A549 (cell line): ENCODE measurements around the gene CHIC2. TPM values are rescaled to one million over a fixed set of nuclear protein-coding genes. Genes with fewer than 3 reads are reported as not detected.

Experiments used
- ATAC-seq, 2 experiments: fragments of 200-7000 bp in 1 of 2; fragments of >200 bp in 1 of 2; cut with Nextera tagmentation in 1 of 2; cut with Tn5 transposase in 1 of 2; 3 replicates each; pipeline versions ENCODE4 v1.8.0 to v1.9.1; 2018 to 2020; ENCODE audit warnings: mild to moderate bottlenecking in 1 of 2, moderate library complexity in 1 of 2
- CTCF ChIA-PET: fragments of 300-600 bp; sonication (Branson Sonifier 250); formaldehyde crosslinking; extraction: SDS; loops from one replicate; lab custom pipeline; 2021; ENCODE audit warnings: antibody characterized with exemption, inconsistent platforms; lab: Yijun Ruan, JAX
- POLR2A ChIA-PET: fragments of 350-600 bp; formaldehyde crosslinking; extraction: SDS; loops from one replicate; lab custom pipeline; 2021; ENCODE audit warnings: antibody characterized with exemption, inconsistent platforms; lab: Yijun Ruan, JAX
- DNase-seq, 2 experiments: peaks; one replicate each; pipeline versions ENCODE4 v3.0.0 to v3.0.0-alpha.2; 2011 to 2016; ENCODE audit warnings: low read depth in 1 of 2, low spot score in 1 of 2
- FAIRE-seq: peaks from 2 replicates; lab custom pipeline; 2011; peaks lifted over from hg19 to GRCh38; lab: Jason Lieb, UNC
- H3K27ac ChIP-seq, 2 experiments: fragments of >200 bp; sonication (Bioruptor Twin); formaldehyde crosslinking; 3 replicates each; pipeline ENCODE4 v1.5.1; 2016 to 2017
- H3K4me1 ChIP-seq: fragments of >200 bp; sonication (Bioruptor Twin); formaldehyde crosslinking; 3 replicates; pipeline ENCODE4 v1.6.1; 2016
- H3K4me2 ChIP-seq: fragments of >200 bp; sonication (Bioruptor Twin); formaldehyde crosslinking; 3 replicates; pipeline ENCODE4 v1.6.1; 2016
- H3K4me3 ChIP-seq: fragments of >200 bp; sonication (Bioruptor Twin); formaldehyde crosslinking; 3 replicates; pipeline ENCODE4 v1.5.1; 2016
- H3K9me3 ChIP-seq: fragments of >200 bp; sonication (Bioruptor Twin); formaldehyde crosslinking; 3 replicates; pipeline ENCODE4 v1.6.1; 2016
- BHLHE40 ChIP-seq: IDR thresholded peaks from 2 replicates; pipeline ENCODE4 v1.6.1; 2012; ENCODE audit warnings: low read depth, low read length, inconsistent platforms
- CHD2 ChIP-seq: fragments of 150-350 bp; IDR thresholded peaks from 2 replicates; pipeline ENCODE4 v1.6.1; 2014; ENCODE audit warnings: low read length; ENCODE audit not compliant: partially characterized antibody
- CTCF ChIP-seq: fragments of >200 bp; sonication (Bioruptor Twin); formaldehyde crosslinking; IDR thresholded peaks from 3 replicates; pipeline ENCODE4 v1.5.1; 2016
- EHF ChIP-seq: fragments of 250-450 bp; sonication (Bioruptor Pico); IDR thresholded peaks from 2 replicates; pipeline ENCODE4 v1.5.0; 2020; ENCODE audit warnings: mild to moderate bottlenecking
- EP300 ChIP-seq, 2 experiments: fragments of >200 bp; sonication (Bioruptor Twin); formaldehyde crosslinking; IDR thresholded peaks; 2 replicates in 1 of 2; 3 replicates in 1 of 2; pipeline ENCODE4 v1.6.1; 2016 to 2017
- FOSB ChIP-seq: fragments of 250-450 bp; sonication (Bioruptor Pico); IDR thresholded peaks from 2 replicates; pipeline ENCODE4 v1.5.0; 2020; ENCODE audit warnings: mild to moderate bottlenecking, moderate library complexity
- FOSL2 ChIP-seq, 2 experiments: fragments of 450-650 bp in 1 of 2; fragments of >200 bp in 1 of 2; sonication (Bioruptor Twin) in 1 of 2; formaldehyde crosslinking; IDR thresholded peaks; 2 replicates each; pipeline versions ENCODE4 v1.5.0 to v1.6.1; 2016 to 2020; ENCODE audit warnings: mild to moderate bottlenecking in 1 of 2, moderate library complexity in 1 of 2
- FOXS1 ChIP-seq: fragments of 250-450 bp; sonication (Bioruptor Pico); IDR thresholded peaks from 2 replicates; pipeline ENCODE4 v1.5.0; 2020; ENCODE audit warnings: mild to moderate bottlenecking, moderate library complexity
- GATA3 ChIP-seq: IDR thresholded peaks from 2 replicates; pipeline ENCODE4 v1.6.1; 2012; ENCODE audit warnings: borderline replicate concordance
- HOXB13 ChIP-seq: fragments of 250-450 bp; sonication (Bioruptor Pico); IDR thresholded peaks from 2 replicates; pipeline ENCODE4 v1.5.0; 2020; ENCODE audit warnings: low read depth, mild to moderate bottlenecking, moderate library complexity
- HOXB5 ChIP-seq: fragments of 250-450 bp; sonication (Bioruptor Pico); IDR thresholded peaks from 2 replicates; pipeline ENCODE4 v1.5.0; 2020; ENCODE audit warnings: mild to moderate bottlenecking, moderate library complexity
- KDM1A ChIP-seq: fragments of 200-600 bp; sonication (generic); IDR thresholded peaks from 2 replicates; pipeline ENCODE4 v1.6.1; 2016; ENCODE audit warnings: low read depth, mild to moderate bottlenecking
- MAFK ChIP-seq: fragments of 450-650 bp; IDR thresholded peaks from 2 replicates; pipeline ENCODE4 v1.6.1; 2014; ENCODE audit not compliant: partially characterized antibody
- NFE2L2 ChIP-seq: fragments of 150-350 bp; conservative IDR thresholded peaks from 2 replicates; pipeline ENCODE4 v1.6.1; 2014; ENCODE audit warnings: low read length
- NPAS2 ChIP-seq: fragments of 250-450 bp; sonication (Bioruptor Pico); IDR thresholded peaks from 2 replicates; pipeline ENCODE4 v1.8.0; 2022; ENCODE audit warnings: mild to moderate bottlenecking, moderate library complexity, borderline replicate concordance
- RAD21 ChIP-seq, 2 experiments: fragments of >200 bp in 1 of 2; sonication (Bioruptor Twin) in 1 of 2; formaldehyde crosslinking in 1 of 2; IDR thresholded peaks in 1 of 2; conservative IDR thresholded peaks in 1 of 2; 2 replicates in 1 of 2; 3 replicates in 1 of 2; pipeline ENCODE4 v1.6.1; 2012 to 2018; ENCODE audit warnings: inconsistent platforms in 1 of 2
- RCOR1 ChIP-seq: fragments of 150-350 bp; IDR thresholded peaks from 2 replicates; pipeline ENCODE4 v1.6.1; 2014; ENCODE audit warnings: antibody characterized with exemption, low read length, low read depth
- RNF2 ChIP-seq: fragments of 200-600 bp; sonication (generic); IDR thresholded peaks from 2 replicates; pipeline ENCODE4 v1.6.1; 2016; ENCODE audit warnings: low read depth, mild to moderate bottlenecking, antibody characterized with exemption, moderate library complexity, borderline replicate concordance
- SREBF2 ChIP-seq: fragments of 450-650 bp; IDR thresholded peaks from 2 replicates; pipeline ENCODE4 v1.6.1; 2014; ENCODE audit warnings: mild to moderate bottlenecking, moderate library complexity
- TFCP2L1 ChIP-seq: fragments of 250-450 bp; sonication (Bioruptor Pico); IDR thresholded peaks from 2 replicates; pipeline ENCODE4 v1.5.0; 2021; ENCODE audit warnings: mild to moderate bottlenecking
- ZC3H11A ChIP-seq: fragments of 450-650 bp; IDR thresholded peaks from 2 replicates; pipeline ENCODE4 v1.6.1; 2014; ENCODE audit warnings: antibody characterized with exemption, mild to moderate bottlenecking
- ZFP36 ChIP-seq: fragments of 450-650 bp; IDR thresholded peaks from 2 replicates; pipeline ENCODE4 v1.6.1; 2014; ENCODE audit warnings: borderline replicate concordance; ENCODE audit not compliant: partially characterized antibody
- ZSCAN20 ChIP-seq: fragments of 250-450 bp; sonication (Bioruptor Pico); IDR thresholded peaks from 2 replicates; pipeline ENCODE4 v1.8.0; 2022; ENCODE audit warnings: mild to moderate bottlenecking, moderate library complexity
- WGBS: methylation state at CpG from one replicate; pipeline ENCODE4 v1.1.6; 2017; ENCODE audit errors: missing lambda C conversion rate; 5-methylcytosine and 5-hydroxymethylcytosine counted together
- polyA plus RNA-seq, 4 experiments: library from polyadenylated mRNA; depleted of rRNA in 3 of 4; stranded (reverse); fragments of >200 nt; fragmentation: RNase III in 1 of 4; extraction: RNeasy Plus Mini Kit Qiagen cat#74134 plus additional on column Dnase treatment in 1 of 4; gene quantifications; 2 replicates in 3 of 4; 3 replicates in 1 of 4; pipeline ENCODE4 v1.2.3, GENCODE V29; 2011 to 2017
- TF ChIP-seq, protein P1 (sequence below): fragments of >200 bp; sonication (Bioruptor Twin); formaldehyde crosslinking; IDR thresholded peaks from 3 replicates; pipeline ENCODE4 v1.6.1; 2016
- TF ChIP-seq, protein P2 (sequence below): fragments of >200 bp; sonication (Bioruptor Twin); formaldehyde crosslinking; IDR thresholded peaks from 2 replicates; pipeline ENCODE4 v1.6.1; 2016
- TF ChIP-seq, protein P3 (sequence below): IDR thresholded peaks from 2 replicates; pipeline ENCODE4 v1.6.1; 2012
- TF ChIP-seq, protein P4 (sequence below): fragments of 250-450 bp; sonication (Bioruptor Pico); IDR thresholded peaks from 2 replicates; pipeline ENCODE4 v1.5.0; 2021; ENCODE audit warnings: mild to moderate bottlenecking, moderate library complexity, borderline replicate concordance
- TF ChIP-seq, protein P5 (sequence below): fragments of 450-650 bp; IDR thresholded peaks from 2 replicates; pipeline ENCODE4 v1.6.1; 2014; ENCODE audit warnings: antibody characterized with exemption

The CHIC2 gene
- polyA plus RNA-seq, 2 of the 4 experiments (the other 2 are of a cell fraction), result 5.9 to 10.1 TPM

DNA sequence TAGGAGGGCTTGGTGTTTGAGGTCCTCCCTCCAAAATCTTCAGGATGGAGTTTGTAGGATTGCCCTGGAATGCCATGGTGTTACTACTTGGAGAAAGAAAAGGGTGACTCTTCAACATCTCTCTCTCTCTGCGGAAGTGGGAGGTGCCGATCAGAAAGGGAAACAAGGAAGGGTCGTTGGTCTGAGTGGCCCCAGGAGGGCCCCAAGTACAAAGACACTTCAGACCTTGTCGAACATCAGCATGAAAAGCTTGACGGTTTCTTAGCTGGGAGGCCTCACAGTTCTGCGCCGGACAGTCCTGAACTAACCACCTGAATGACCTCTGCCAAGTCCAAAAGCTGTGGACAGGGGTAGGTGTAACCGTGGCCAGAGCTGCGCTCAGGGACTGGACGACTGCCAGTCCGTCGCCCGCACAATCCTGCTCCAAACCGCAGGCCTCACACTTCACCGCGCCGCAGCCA lies 34.9 kb upstream of the CHIC2 start:
- ChIA-PET POLR2A (no interaction called here), CTCF (interaction anchor here (2.0 kb wide), 1 partner anchor 169 kb away, joined by 7 read pairs; no protein-coding TSS in a partner anchor)
- 56% methylated on average over 17 of the region's 17 CpGs for WGBS
- peak overlapping the region; percentile 88 for H3K4me2 ChIP-seq
- H3K9me3 ChIP-seq, result no peaks in the 10 kb centered on the region
- FAIRE-seq, result no peak
- H3K4me1 ChIP-seq, result peaks cover 3% of the 10 kb centered on the region; the same call in 1 of the 3 replicates
- TF ChIP-seq BHLHE40, result no peak
- TF ChIP-seq MAFK, result no peak
- no peak for TF ChIP-seq CHD2
- no peak for TF ChIP-seq RAD21 (conservative IDR thresholded peaks at IDR 0.05 in 1 of 2, IDR thresholded peaks at IDR 0.05 in 1 of 2)
- no peak for TF ChIP-seq FOSB (CRISPR knock-in tag)
- TF ChIP-seq KDM1A, result no peak
- no peak for TF ChIP-seq SREBF2
- no peak for TF ChIP-seq RNF2
- TF ChIP-seq, protein P1, sequence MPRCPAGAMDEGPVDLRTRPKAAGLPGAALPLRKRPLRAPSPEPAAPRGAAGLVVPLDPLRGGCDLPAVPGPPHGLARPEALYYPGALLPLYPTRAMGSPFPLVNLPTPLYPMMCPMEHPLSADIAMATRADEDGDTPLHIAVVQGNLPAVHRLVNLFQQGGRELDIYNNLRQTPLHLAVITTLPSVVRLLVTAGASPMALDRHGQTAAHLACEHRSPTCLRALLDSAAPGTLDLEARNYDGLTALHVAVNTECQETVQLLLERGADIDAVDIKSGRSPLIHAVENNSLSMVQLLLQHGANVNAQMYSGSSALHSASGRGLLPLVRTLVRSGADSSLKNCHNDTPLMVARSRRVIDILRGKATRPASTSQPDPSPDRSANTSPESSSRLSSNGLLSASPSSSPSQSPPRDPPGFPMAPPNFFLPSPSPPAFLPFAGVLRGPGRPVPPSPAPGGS, result no peak
- TF ChIP-seq EP300 (IDR thresholded peaks at IDR 0.05), result no peak
- TF ChIP-seq, protein P2, sequence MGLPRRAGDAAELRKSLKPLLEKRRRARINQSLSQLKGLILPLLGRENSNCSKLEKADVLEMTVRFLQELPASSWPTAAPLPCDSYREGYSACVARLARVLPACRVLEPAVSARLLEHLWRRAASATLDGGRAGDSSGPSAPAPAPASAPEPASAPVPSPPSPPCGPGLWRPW, result no peak
- TF ChIP-seq ZSCAN20 (CRISPR knock-in tag), result no peak
- TF ChIP-seq, protein P3, sequence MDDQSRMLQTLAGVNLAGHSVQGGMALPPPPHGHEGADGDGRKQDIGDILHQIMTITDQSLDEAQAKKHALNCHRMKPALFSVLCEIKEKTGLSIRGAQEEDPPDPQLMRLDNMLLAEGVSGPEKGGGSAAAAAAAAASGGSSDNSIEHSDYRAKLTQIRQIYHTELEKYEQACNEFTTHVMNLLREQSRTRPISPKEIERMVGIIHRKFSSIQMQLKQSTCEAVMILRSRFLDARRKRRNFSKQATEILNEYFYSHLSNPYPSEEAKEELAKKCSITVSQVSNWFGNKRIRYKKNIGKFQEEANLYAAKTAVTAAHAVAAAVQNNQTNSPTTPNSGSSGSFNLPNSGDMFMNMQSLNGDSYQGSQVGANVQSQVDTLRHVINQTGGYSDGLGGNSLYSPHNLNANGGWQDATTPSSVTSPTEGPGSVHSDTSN, result no peak
- TF ChIP-seq, protein P4, sequence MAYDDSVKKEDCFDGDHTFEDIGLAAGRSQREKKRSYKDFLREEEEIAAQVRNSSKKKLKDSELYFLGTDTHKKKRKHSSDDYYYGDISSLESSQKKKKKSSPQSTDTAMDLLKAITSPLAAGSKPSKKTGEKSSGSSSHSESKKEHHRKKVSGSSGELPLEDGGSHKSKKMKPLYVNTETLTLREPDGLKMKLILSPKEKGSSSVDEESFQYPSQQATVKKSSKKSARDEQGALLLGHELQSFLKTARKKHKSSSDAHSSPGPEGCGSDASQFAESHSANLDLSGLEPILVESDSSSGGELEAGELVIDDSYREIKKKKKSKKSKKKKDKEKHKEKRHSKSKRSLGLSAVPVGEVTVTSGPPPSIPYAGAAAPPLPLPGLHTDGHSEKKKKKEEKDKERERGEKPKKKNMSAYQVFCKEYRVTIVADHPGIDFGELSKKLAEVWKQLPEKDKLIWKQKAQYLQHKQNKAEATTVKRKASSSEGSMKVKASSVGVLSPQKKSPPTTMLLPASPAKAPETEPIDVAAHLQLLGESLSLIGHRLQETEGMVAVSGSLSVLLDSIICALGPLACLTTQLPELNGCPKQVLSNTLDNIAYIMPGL (CRISPR knock-in tag), result no peak
- TF ChIP-seq NFE2L2, result no peak
- TF ChIP-seq, all 56 proteins: peak for 0
- DNase-seq, result no peak
- peak in 1 of 2 experiments; percentile 14; a peak in 1 of 6 replicates for ATAC-seq
- peak overlapping the region; percentile 48; the same call in 1 of the 3 replicates for H3K4me3 ChIP-seq
- no peak overlapping the region for H3K27ac ChIP-seq

DNA sequence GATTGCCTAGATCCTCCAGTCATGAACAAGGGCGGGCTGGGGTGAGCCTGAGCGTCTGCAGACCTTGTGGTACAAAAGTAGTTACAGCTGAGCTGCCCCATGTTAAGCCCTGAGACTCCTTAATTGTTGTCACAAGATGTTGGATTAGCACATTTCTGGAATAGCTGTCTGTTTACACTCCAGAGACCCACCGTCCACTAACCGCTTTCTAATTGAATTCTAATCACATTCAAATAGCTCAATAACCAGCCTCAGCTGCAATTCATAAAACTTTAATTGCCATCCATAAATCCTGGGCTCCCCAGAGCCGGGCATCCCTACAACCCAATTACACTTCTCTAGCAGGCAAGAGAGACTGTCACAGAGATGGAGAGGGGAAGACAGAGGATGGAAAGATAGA lies 34.0 kb upstream of the CHIC2 start:
- POLR2A ChIA-PET, result no interaction called here
- 59% methylated on average over 5 of the region's 5 CpGs for WGBS
- TF ChIP-seq ZFP36 (no peak), CTCF (no peak), EHF (no peak), TFCP2L1 (CRISPR knock-in tag) (no peak), RNF2 (no peak), GATA3 (no peak), FOXS1 (CRISPR knock-in tag) (no peak), RCOR1 (no peak), ZC3H11A (no peak), HOXB5 (CRISPR knock-in tag) (no peak), HOXB13 (CRISPR knock-in tag) (no peak), FOSL2 (IDR thresholded peaks at IDR 0.05) (no peak), FOSL2 (CRISPR knock-in tag; IDR thresholded peaks at IDR 0.05) (no peak), NPAS2 (CRISPR knock-in tag) (no peak)
- TF ChIP-seq, protein P4 (CRISPR knock-in tag), result no peak
- TF ChIP-seq, protein P5, sequence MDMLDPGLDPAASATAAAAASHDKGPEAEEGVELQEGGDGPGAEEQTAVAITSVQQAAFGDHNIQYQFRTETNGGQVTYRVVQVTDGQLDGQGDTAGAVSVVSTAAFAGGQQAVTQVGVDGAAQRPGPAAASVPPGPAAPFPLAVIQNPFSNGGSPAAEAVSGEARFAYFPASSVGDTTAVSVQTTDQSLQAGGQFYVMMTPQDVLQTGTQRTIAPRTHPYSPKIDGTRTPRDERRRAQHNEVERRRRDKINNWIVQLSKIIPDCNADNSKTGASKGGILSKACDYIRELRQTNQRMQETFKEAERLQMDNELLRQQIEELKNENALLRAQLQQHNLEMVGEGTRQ, result no peak

More for the DNA sequence above, 34.0 kb upstream of the CHIC2 start:
- H3K4me3 ChIP-seq, result no peak overlapping the region
- ATAC-seq (no peak), DNase-seq (no peak), FAIRE-seq (no peak)
- no peaks in the 10 kb centered on the region for H3K9me3 ChIP-seq
- peaks cover 3% of the 10 kb centered on the region; the same call in 1 of the 3 replicates for H3K4me1 ChIP-seq
- CTCF ChIA-PET, result interaction anchor here (0.6 to 2.0 kb wide), 2 partner anchors 15 to 168 kb away, joined by 3 to 7 read pairs; no protein-coding TSS in a partner anchor
- H3K4me2 ChIP-seq, result no peak overlapping the region
- H3K27ac ChIP-seq, result no peak overlapping the region
